DMS53 treated with DMSO at 0.1 percent for 48 hours (cell line): ENCODE data around the gene DIAPH3.

Experiments
- DNase-seq: peaks from one replicate; lab custom pipeline; 2025; ENCODE audit not compliant: unreplicated experiment; lab: John Stamatoyannopoulos, UW

Gene DIAPH3

GRCh38 chr13:59684105-59684504 lies 479.6 kb downstream of the DIAPH3 start:
- DNase-seq = no peak

GRCh38 chr13:59681636-59682311 lies 482.0 kb downstream of the DIAPH3 start:
- DNase-seq = no peak

- no peak for DNase-seq
Observed at GRCh38 chr13:59680429-59681024, 483.2 kb downstream of the DIAPH3 start.

GRCh38 chr13:59679254-59679653 lies 484.5 kb downstream of the DIAPH3 start:
- DNase-seq = no peak

DNA sequence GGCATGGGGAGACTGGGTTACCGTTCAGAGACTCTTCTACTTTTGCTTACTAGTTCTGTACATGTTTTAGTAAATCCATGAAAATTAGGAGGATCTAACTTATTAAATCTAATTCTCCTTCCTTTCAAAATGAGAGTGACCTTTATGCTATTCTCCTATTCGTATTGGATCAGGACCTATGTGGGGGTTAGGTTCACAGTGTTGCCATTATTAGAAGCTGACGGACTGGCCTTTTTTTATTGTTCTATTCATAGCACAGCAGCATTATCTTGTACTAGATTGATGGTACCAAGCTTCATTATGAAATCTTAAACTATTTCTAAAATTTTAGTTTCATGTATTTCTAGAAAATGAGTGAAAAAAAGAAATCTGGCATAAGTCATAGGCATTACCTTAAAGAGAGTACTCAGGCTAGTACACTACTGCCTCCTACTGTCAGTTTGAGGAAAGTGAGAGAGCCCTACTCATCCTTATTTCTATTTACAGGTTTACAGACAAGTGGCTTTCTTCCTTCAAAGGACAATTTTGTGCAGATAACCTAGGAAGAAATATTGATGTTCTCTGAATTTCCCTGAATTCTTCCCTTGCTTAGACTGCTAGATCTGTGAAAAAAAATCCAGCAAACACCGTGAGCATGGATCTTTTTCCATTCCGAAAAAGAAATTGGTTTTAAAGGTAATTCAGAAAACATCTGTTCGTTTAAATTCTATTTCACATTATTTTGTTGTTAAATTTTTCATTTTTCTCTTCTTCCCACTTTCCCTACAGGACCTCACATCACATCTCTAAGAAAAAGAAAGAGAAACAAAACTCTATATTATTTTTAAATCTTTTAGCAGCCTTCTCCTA lies 485.5 kb downstream of the DIAPH3 start:
- DNase-seq = peak; percentile 18

- DNase-seq = no peak
Observed at GRCh38 chr13:59677430-59677829, 486.3 kb downstream of the DIAPH3 start.

- no peak for DNase-seq
Observed at GRCh38 chr13:59674616-59675015, 489.1 kb downstream of the DIAPH3 start.

GRCh38 chr13:59673286-59673685 lies 490.4 kb downstream of the DIAPH3 start:
- DNase-seq = no peak

GRCh38 chr13:59672445-59672844 lies 491.3 kb downstream of the DIAPH3 start:
- no peak for DNase-seq

DNA sequence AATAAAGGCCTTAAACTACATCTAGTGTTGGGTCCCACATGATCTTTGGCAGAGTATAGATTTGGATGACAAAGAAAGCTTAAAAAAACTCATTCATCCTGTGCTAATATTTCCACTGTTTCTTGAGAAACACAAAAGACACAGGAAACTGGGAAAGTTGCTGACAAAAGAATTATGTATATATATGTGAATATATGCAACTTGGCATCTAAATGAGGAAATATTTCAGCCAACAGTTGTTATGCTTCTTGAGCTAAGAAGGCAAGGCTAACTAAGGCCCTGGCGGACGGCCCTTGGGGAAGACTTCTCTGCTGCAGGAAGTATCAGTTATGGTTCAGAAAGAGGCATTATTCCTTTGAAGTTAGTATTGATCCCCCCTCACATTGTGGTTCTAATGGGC lies 491.8 kb downstream of the DIAPH3 start:
- DNase-seq = no peak

- no peak for DNase-seq
Observed at GRCh38 chr13:59666504-59666903, 497.2 kb downstream of the DIAPH3 start.

DNA sequence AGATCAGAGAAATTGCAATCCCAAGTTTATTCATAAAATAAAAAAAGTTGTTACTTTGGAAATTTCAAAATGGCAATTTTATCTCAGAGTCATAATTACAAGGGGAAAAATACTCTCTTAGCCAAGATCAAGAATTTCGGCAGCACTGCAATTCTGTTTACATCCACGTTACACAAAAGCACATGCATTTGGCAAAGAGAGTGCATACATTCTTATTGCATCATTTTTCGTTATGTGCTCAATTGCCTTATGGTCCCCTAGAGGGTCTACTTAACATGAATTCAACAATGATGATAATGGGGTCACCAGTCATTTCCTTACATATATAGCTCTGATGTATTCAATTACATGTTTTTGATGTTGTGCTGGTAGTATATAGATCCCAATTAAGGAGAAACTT lies 498.0 kb downstream of the DIAPH3 start:
- no peak for DNase-seq

DNA sequence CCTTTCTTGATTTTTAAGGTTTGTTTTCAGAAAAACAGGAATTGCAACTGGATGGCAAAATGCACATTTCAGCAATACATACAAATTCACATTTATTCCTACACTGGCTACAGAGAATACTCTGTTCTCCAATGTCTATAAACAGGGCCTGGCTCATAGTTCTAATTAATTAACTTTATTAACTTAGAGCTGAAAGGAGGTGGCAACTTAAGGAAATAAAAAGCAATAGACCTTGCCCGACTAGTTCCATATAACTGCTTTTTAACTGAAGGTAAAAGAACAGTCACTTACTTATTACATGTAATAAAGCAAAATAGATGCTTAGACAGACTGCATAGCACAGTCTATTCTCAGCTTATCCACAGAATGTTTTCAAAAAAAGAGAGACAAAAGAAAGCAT lies 498.5 kb downstream of the DIAPH3 start:
- no peak for DNase-seq

DNA sequence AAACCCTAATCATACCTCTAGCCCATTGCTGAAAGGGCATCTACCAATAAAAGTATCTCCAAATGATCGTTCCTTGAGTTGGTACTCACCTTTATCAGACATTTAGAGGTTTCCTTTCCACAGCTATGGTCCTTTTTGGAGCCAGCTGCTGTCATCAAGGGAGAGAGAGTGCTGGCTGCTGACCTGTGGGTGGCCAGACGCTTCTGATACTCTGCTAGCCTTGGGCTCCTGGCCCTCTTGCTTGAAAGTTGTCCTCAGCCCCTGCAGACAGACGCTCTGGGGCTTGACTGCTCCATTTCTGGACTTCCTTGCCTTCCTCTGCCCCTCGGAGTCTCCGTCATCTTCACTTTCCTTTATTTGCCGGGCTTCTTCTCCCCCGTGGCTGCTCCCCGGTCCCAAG lies 499.1 kb downstream of the DIAPH3 start:
- DNase-seq = no peak

DNA sequence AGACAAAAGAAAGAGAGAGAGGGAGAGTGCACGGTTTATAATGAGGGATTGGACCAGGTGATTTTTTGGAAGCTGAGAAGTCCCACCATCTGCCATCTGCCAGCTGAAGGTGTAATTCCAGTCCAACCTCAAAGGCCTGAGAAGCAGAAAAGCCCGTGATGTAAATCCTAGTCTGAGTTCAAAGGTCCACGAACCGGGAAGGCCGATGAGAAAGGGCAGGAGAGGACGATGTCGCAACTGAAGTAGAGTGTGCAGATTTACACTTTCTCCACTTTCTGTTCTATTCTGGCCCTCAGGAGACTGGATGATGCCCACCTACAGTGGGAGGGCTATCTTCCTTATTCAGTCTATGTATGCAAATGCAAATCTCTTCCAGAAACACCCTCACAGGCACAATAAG lies 500.0 kb downstream of the DIAPH3 start:
- no peak for DNase-seq

DNA sequence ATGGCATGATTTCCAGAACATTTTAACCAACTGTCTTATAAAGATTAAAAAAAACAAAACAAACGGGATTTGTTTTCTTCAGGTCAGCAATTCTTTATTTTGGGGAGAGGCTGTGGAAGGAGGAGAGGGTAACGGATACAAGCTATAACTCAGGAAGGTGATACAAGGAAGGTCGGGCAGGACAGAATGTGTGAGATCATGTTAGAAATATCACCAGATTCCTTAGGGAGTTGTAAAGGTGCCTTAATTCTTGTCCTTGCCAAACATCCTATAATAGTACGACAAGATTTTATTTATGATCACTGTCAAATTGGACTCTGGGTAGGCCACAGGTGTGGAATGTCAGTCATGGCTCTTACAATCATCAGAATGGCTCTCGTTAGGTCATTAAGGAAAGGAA lies 503.1 kb downstream of the DIAPH3 start:
- no peak for DNase-seq

GRCh38 chr13:59659981-59660380 lies 503.7 kb downstream of the DIAPH3 start:
- no peak for DNase-seq

DNA sequence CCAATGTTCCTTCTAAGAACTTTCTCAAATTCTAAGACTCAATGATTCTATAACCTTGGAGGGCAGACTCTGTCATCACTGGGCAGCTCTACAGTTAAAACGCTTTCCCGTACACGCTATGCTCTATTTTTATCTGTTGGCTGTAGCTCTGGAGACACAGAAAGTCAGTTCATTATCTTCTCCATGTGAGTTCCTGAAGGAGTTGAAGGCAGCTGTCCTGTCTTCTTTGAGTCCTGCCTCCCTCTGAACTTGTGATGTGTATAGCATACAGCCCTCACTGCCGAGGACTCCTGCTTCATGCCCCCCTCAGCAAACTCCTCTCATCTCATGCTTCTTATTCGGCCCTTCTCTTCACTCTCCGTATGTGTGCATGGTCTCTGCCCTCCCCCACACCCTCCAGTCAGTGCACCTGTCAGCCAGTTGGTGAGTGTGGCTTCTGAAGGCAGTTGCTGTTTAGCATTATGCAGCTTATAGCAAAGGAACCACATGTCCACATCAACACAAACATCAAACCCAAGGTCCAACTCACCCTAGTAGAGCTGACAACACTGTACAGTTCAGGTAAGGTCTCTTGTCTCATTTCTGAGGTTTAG lies 504.9 kb downstream of the DIAPH3 start:
- DNase-seq = no peak

- DNase-seq = no peak
Observed at GRCh38 chr13:59658027-59658737, 505.5 kb downstream of the DIAPH3 start.

DNA sequence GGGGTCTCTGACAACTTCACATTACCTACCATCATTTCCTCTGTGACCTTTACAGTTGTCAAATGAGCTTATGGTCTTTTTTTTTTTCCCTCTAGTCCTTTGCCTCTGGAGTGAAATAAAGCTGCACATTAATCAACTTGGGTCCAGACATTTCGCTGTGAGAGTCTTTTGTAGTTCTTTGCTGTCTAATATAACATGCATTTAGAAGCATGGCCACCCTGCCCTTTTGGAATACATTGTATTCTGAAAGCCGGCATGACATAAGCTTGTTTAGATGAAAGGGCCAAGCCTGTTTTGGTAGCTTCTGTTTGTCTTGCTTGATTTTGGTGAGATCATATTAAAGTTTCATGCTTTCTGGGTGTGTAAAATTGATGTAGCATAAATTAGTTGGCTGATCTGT lies 509.8 kb downstream of the DIAPH3 start:
- no peak for DNase-seq

GRCh38 chr13:59651479-59651878 lies 512.2 kb downstream of the DIAPH3 start:
- no peak for DNase-seq
